Colonic mucosa (tissue), 4 donors: ENCODE data around the gene ASTN2. TPM values are rescaled to one million over a fixed set of nuclear protein-coding genes. Genes with fewer than 3 reads are reported as not detected.

Experiments used
- DNase-seq: peaks from one replicate; pipeline ENCODE4 v3.0.0-alpha.2; 2020
- H3K27ac ChIP-seq: fragments of 200-600 bp; one replicate; pipeline ENCODE4 v1.8.0; 2021
- H3K27me3 ChIP-seq: fragments of 200-600 bp; one replicate; pipeline ENCODE4 v1.8.0; 2021
- H3K36me3 ChIP-seq: fragments of 200-600 bp; one replicate; pipeline ENCODE4 v1.8.0; 2021
- H3K4me1 ChIP-seq: fragments of 200-600 bp; one replicate; pipeline ENCODE4 v1.8.0; 2021; ENCODE audit warnings: mild to moderate bottlenecking
- H3K4me3 ChIP-seq: fragments of 200-600 bp; one replicate; pipeline ENCODE4 v1.8.0; 2021
- H3K9ac ChIP-seq, 2 donors: one replicate each; pipeline ENCODE4 v1.7.0; 2013; ENCODE audit warnings: control low read depth in 2 of 2, low read depth in 2 of 2, low read length in 2 of 2
- H3K9me3 ChIP-seq: fragments of 200-600 bp; one replicate; pipeline ENCODE4 v1.8.0; 2021
- intact Hi-C: fragments of 100-400 bp; cut with DNase I; formaldehyde crosslinking; loops from one replicate; pipeline ENCODE4 v1.14.1; 2022
- total RNA-seq, 2 donors: library from RNA; stranded (reverse); fragmentation: NEBNext Ultra II Directional in 1 of 2; extraction: Animal tissue kit (Norgen Biotek cat#: 25700) in 1 of 2; gene quantifications; one replicate each; pipeline ENCODE4 v1.2.1, GENCODE V29; 2021
- TF ChIP-seq, protein P1 (sequence below): fragments of 200-600 bp; IDR thresholded peaks from one replicate; pipeline ENCODE4 v1.8.0; 2022; ENCODE audit warnings: antibody characterized with exemption, mild to moderate bottlenecking
- donor health status: healthy.
- donor health status: DM: no; HTN: no; CAD: no.
- donor health status: DM: no; HTN: no; CAD: no.

ASTN2 gene
- total RNA-seq, 2 donors from 2014 or later, result 2.5 to 6.1 TPM

DNA sequence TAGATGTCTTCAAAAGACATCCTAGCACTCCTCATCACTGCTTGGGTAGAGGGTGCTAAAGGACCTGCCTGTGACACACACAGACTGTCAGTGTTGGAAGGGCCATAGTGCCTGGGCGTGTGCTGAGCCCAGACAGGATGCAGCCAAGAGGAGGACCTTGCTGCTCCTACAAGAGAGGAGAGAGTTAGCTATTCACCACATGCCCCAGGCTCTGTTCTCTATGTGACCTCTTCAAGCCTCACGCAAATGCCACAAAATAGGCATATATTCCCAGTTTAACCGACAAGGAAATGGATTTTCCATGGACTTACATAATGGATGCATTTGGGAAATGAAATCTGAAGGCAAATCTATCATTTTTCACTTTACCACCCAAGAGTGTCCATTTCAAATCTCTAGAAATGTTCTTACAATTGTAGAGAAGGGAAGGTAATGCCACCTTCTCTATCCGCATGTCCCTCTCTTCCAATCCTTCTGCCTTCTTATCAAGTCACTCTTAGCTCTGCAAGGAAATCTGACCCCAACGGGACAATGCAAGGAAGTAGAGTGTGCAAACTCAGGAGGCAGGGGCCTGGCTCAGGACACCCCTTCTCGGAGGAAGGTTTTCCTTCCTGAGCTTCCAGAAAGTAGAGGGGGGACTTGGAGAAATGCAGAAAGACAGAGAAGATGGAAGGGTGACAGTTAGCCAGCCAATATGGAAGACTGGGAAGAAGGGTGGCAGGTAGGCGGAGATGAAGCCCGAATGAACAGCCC is 678.3 kb downstream of the ASTN2 start:
- DNase-seq, result no peak
- Histone ChIP-seq H3K4me3 (no peak overlapping the region), H3K9ac (no peak overlapping the region), H3K9me3 (no peaks in the 10 kb centered on the region), H3K27ac (no peak overlapping the region), H3K27me3 (no peaks in the 10 kb centered on the region), H3K36me3 (no peaks in the 10 kb centered on the region), H3K4me1 (no peaks in the 10 kb centered on the region)
- TF ChIP-seq, protein P1, sequence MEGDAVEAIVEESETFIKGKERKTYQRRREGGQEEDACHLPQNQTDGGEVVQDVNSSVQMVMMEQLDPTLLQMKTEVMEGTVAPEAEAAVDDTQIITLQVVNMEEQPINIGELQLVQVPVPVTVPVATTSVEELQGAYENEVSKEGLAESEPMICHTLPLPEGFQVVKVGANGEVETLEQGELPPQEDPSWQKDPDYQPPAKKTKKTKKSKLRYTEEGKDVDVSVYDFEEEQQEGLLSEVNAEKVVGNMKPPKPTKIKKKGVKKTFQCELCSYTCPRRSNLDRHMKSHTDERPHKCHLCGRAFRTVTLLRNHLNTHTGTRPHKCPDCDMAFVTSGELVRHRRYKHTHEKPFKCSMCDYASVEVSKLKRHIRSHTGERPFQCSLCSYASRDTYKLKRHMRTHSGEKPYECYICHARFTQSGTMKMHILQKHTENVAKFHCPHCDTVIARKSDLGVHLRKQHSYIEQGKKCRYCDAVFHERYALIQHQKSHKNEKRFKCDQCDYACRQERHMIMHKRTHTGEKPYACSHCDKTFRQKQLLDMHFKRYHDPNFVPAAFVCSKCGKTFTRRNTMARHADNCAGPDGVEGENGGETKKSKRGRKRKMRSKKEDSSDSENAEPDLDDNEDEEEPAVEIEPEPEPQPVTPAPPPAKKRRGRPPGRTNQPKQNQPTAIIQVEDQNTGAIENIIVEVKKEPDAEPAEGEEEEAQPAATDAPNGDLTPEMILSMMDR, result no peak
- intact Hi-C loops, result loop anchor here (5.0 kb wide), 1 partner anchor 126 kb away; no protein-coding TSS in a partner anchor

DNA sequence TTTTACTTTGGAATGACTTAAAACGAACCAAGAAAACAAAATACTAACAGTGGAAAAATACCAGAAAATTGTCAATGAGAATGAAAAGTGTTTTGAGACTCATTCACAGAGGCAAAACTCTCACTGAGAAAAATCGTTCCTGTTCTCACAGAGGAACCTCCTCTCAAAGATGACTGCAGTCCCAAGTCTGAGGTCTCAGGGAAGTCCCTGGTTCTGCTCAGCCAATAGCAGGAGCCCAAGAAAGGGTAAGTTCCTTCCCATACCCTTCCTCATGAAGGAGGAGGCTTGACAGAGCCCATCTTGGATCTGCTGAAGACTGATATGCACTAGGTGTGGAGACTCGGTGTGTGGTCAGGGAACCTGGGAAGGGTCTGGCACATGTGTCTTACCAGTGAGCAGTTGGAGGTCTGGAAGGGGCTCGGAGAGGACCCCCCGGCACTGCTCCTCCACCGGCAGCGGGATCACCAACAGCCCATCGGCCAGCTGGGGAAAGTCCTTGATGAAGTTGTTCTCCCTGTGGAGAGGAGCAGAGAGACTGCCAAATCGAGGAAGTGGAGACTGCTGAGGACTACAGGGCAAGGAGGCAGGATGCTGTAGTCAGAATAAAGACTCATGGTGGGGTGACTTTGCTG is 681.7 kb downstream of the ASTN2 start:
- no peak overlapping the region for H3K9ac ChIP-seq
- no peaks in the 10 kb centered on the region for H3K9me3 ChIP-seq
- DNase-seq, result no peak
- no peak overlapping the region for H3K4me3 ChIP-seq
- intact Hi-C loops, result no loop called here
- no peaks in the 10 kb centered on the region for H3K27me3 ChIP-seq
- no peak overlapping the region for H3K27ac ChIP-seq
- H3K4me1 ChIP-seq, result no peaks in the 10 kb centered on the region
- TF ChIP-seq, protein P1, result no peak
- no peaks in the 10 kb centered on the region for H3K36me3 ChIP-seq

DNA sequence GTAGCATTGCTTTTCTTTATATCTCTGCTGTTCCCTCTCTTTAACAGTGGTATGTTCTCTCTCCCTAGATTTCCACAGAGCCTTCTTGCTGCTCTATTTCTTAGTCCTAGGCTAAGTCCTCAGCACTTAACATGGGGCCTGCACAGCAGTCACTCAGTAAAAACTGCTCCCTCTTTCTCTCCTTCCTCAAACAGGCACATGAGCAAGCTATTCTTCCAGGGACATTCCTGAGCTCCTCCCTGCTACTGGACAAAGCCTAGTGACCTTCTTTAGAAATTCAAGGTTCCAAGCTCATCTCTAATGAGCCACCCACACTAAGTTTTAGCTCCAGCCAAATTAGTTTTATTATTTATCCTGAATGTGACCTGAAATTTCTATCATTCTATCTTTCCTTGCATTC is 688.3 kb downstream of the ASTN2 start:
- no peak for DNase-seq
- no peaks in the 10 kb centered on the region for H3K36me3 ChIP-seq
- no peak overlapping the region for H3K27ac ChIP-seq
- no peaks in the 10 kb centered on the region for H3K9me3 ChIP-seq
- TF ChIP-seq, protein P1, result no peak
- no peaks in the 10 kb centered on the region for H3K27me3 ChIP-seq
- no peak overlapping the region for H3K9ac ChIP-seq
- intact Hi-C loops, result no loop called here
- H3K4me1 ChIP-seq, result no peaks in the 10 kb centered on the region
- no peak overlapping the region for H3K4me3 ChIP-seq

DNA sequence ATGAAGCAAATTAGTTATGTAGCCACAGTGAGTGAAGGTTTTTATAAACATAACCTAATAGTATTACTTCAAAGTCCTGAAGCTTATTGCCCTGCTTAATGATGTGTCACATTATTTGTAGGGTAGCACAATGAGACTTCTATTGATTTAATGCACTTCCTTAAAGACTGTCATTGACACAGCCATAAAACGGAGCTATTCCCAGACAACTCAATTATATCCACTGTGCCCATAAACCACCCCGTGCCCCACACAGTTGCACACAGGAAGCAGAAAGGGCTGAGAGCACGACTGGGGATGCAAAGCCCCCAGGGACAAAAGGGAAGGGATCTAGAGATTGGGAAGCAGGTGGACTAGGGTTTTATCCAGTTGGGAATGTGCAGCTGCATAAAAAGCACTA is 690.7 kb downstream of the ASTN2 start:
- TF ChIP-seq, protein P1, result no peak
- Histone ChIP-seq H3K9me3 (no peaks in the 10 kb centered on the region), H3K27ac (no peak overlapping the region), H3K36me3 (no peaks in the 10 kb centered on the region), H3K27me3 (no peaks in the 10 kb centered on the region), H3K4me1 (no peaks in the 10 kb centered on the region), H3K4me3 (no peak overlapping the region), H3K9ac (no peak overlapping the region)
- no peak for DNase-seq
- intact Hi-C loops, result no loop called here

GRCh38 chr9:116721944-116722343 is 692.9 kb downstream of the ASTN2 start:
- intact Hi-C loops, result no loop called here
- H3K4me3 ChIP-seq, result no peak overlapping the region
- TF ChIP-seq, protein P1, result no peak
- H3K9me3 ChIP-seq, result no peaks in the 10 kb centered on the region
- H3K36me3 ChIP-seq, result no peaks in the 10 kb centered on the region
- no peak for DNase-seq
- H3K27ac ChIP-seq, result no peak overlapping the region
- no peaks in the 10 kb centered on the region for H3K27me3 ChIP-seq
- H3K9ac ChIP-seq, result no peak overlapping the region
- no peaks in the 10 kb centered on the region for H3K4me1 ChIP-seq
